ENCODE measurements around the gene SCUBE3. TPM values are rescaled to one million over a fixed set of nuclear protein-coding genes. Genes with fewer than 3 reads are reported as not detected.

Gene SCUBE3
- total RNA-seq, 2 donors from 2014 or later, result 0.12 to 0.59 TPM

DNA sequence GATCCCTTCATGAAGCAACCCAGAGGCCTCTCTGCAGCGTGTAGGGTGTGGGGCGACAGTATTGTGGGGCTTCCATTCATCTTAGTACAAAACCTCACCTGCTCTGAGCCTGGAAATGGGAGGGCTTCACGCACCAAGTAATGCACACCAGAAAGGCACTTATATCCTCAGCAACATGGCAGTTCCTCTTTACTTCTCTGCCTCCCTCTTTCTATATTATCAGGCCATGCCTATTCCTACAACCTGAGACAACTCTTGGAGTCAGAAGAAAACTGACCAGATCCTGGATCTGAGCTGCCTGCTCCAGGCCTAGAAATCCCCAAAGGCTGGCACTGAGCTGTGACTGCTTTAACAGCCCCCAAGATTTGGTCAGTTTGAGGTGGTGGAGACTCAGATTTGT is 38.2 kb downstream of the SCUBE3 start:
- Histone ChIP-seq H3K27me3 (no peaks in the 10 kb centered on the region), H3K4me1 (peaks cover 0 to 21% of the 10 kb centered on the region in 2 donors), H3K4me3 (no peak overlapping the region), H3K9me3 (no peaks in the 10 kb centered on the region), H3K36me3 (no peaks in the 10 kb centered on the region), H3K27ac (no peak overlapping the region)
- no peak for DNase-seq (ENCODE audit: low spot score)
- TF ChIP-seq, protein P1, sequence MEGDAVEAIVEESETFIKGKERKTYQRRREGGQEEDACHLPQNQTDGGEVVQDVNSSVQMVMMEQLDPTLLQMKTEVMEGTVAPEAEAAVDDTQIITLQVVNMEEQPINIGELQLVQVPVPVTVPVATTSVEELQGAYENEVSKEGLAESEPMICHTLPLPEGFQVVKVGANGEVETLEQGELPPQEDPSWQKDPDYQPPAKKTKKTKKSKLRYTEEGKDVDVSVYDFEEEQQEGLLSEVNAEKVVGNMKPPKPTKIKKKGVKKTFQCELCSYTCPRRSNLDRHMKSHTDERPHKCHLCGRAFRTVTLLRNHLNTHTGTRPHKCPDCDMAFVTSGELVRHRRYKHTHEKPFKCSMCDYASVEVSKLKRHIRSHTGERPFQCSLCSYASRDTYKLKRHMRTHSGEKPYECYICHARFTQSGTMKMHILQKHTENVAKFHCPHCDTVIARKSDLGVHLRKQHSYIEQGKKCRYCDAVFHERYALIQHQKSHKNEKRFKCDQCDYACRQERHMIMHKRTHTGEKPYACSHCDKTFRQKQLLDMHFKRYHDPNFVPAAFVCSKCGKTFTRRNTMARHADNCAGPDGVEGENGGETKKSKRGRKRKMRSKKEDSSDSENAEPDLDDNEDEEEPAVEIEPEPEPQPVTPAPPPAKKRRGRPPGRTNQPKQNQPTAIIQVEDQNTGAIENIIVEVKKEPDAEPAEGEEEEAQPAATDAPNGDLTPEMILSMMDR (IDR thresholded peaks at IDR 0.05), result no peak

DNA sequence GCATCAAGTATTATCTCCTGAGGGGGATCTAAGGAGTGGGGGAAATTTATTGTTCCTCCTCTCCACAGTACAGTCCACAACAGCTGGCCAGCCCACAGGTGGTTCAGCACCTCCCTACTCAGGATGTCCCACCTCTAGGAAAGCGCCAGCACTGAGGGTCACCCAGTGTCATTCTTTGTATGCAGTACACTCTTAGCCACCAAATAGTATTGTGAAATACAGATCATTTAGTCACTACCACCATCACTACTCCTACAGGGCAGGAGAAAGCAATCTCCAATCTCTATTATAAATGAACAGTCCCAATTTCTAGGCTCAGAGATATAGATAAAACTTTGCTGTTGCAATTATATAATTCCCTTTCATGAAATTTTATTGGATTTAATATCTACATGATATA is 39.5 kb downstream of the SCUBE3 start:
- no peak for DNase-seq (ENCODE audit: low spot score)
- TF ChIP-seq, protein P1 (IDR thresholded peaks at IDR 0.05), result no peak
- Histone ChIP-seq H3K27ac (no peak overlapping the region), H3K4me3 (no peak overlapping the region), H3K27me3 (no peaks in the 10 kb centered on the region), H3K36me3 (no peaks in the 10 kb centered on the region), H3K9me3 (no peaks in the 10 kb centered on the region), H3K4me1 (peaks cover 0 to 21% of the 10 kb centered on the region in 2 donors)

DNA sequence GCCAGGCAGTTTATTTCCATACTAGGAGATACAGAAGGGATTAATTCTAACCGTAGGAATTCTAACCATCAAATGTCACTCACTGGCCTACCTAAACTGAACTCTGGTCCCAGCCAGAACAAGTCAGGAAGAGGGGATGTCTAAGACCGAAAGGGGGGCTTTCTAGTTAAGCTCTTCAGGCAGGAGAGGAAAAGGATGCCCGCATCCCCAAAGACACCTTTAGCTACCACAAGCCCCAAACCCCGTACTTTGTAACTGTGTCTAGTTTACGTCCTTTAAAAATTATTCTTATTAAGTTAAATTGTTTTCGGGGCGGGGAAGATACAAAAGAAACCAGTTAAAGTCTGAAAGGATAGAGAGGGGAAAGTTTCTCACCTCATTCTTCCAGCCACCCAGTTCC is 44.6 kb downstream of the SCUBE3 start:
- Histone ChIP-seq H3K9me3 (no peaks in the 10 kb centered on the region), H3K27ac (peak overlapping the region; percentile 96 to 98), H3K4me3 (peak overlapping the region; percentile 85 to 91), H3K27me3 (no peaks in the 10 kb centered on the region), H3K4me1 (peaks cover 0 to 25% of the 10 kb centered on the region in 2 donors), H3K36me3 (no peaks in the 10 kb centered on the region)
- TF ChIP-seq, protein P1 (IDR thresholded peaks at IDR 0.05), result no peak
- DNase-seq (ENCODE audit: low spot score), result no peak

DNA sequence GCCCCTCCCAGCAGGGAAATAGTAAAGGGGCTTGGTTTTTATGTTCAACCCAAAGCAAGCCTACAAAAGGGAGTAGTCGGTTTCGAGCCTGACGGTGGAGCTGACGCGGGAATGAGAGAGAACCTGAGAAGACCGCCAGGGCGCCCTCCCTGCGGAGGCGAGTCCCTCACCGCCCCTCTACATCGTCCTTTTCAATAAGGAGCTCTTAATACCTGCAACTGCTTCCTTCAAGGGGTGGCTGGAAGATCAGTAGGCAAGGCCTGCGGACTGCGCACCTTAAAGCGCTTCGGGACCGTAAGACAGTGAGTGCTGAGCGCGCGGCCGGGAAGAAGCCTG is 45.1 kb downstream of the SCUBE3 start:
- Histone ChIP-seq H3K9me3 (no peaks in the 10 kb centered on the region), H3K27ac (peak overlapping the region; percentile 96 to 98), H3K36me3 (no peaks in the 10 kb centered on the region), H3K4me1 (peaks cover 0 to 29% of the 10 kb centered on the region in 2 donors), H3K27me3 (no peaks in the 10 kb centered on the region), H3K4me3 (peak overlapping the region; percentile 85 to 91)
- DNase-seq (ENCODE audit: low spot score), result no peak
- TF ChIP-seq, protein P1 (IDR thresholded peaks at IDR 0.05), result no peak

DNA sequence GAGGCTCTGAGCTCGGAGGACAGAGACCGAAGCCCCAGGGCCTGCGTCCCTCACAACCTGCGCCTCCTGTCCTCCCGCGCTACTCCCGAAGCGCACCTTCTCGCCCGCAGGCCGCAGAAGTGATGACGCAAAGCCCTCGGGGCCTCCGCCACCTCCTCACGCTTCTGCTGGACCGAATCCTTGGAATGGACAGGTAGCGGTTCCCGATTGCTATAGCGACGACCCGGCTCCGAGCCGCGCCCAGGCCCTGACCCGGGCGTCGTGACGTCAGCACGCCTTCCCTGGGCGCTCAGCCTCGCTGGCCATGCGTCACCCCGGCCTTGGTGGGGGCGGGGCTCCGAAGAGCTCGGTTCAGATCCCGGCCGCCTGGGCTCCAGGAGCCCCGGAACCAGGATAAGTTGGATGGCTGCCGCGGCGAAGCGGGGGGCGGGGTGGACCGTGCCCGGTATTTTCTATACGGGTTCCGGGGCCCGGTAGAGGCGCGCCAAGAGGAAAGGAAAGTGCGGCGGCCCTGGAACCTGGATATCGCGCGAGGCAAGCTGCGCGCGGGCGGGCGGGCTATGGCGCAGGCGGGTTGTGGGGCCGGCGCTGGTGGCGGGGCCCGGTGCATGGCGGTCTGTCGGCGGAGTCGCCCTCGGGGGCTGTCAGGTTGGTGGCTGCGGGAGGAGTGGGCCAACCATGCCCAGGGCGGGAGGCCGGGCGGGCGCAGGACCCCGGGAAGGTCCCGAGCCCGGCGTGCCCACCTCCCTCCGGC is 45.6 kb downstream of the SCUBE3 start, which contains the start of gene ZNF76:
TSS of gene ZNF76 (plus strand) at position 542 of the 754 bp plus-strand sequence. CDS start 21,417 bp downstream, outside the sequence.
- Histone ChIP-seq H3K4me1 (peaks cover 0 to 34% of the 10 kb centered on the region in 2 donors), H3K27me3 (no peaks in the 10 kb centered on the region)

More for the DNA sequence above, 45.6 kb downstream of the SCUBE3 start, which contains the start of gene ZNF76:
- H3K27ac ChIP-seq, result peak within 1 kb of the TSS; percentile 96 to 98
- DNase-seq (ENCODE audit: low spot score), result peak; percentile 99
- TF ChIP-seq, protein P1 (IDR thresholded peaks at IDR 0.05), result no peak
- peak within 1 kb of the TSS; percentile 85 to 91 for H3K4me3 ChIP-seq
- H3K9me3 ChIP-seq, result no peaks in the 10 kb centered on the region
- no peaks in the 10 kb centered on the region for H3K36me3 ChIP-seq
